Fibroblast of the aortic adventitia (primary cell): ENCODE results near the gene CYTL1. TPM values are rescaled to one million over a fixed set of nuclear protein-coding genes. Genes with fewer than 3 reads are reported as not detected.

Source experiments
- DNase-seq: peaks from one replicate; pipeline ENCODE4 v3.0.0-alpha.2; 2010; ENCODE audit warnings: low read depth
- H3K4me3 ChIP-seq: 2 replicates; pipeline ENCODE4 v1.5.1; 2011; ENCODE audit warnings: low read depth, mild to moderate bottlenecking, control low read depth, low read length, moderate library complexity
- total RNA-seq: library from RNA; depleted of rRNA; stranded (reverse); fragments of >200 nt; gene quantifications from 2 replicates; pipeline ENCODE4 v1.2.3, GENCODE V29; 2012; ENCODE audit warnings: low replicate concordance
- TF ChIP-seq, protein P1 (sequence below): IDR thresholded peaks from 2 replicates; pipeline ENCODE4 v1.5.1; 2011; ENCODE audit warnings: mild to moderate bottlenecking, low read length, control low read depth, inconsistent platforms; ENCODE audit not compliant: insufficient read depth

CYTL1 gene
- total RNA-seq, 1 donor, result 12.5 TPM

DNA sequence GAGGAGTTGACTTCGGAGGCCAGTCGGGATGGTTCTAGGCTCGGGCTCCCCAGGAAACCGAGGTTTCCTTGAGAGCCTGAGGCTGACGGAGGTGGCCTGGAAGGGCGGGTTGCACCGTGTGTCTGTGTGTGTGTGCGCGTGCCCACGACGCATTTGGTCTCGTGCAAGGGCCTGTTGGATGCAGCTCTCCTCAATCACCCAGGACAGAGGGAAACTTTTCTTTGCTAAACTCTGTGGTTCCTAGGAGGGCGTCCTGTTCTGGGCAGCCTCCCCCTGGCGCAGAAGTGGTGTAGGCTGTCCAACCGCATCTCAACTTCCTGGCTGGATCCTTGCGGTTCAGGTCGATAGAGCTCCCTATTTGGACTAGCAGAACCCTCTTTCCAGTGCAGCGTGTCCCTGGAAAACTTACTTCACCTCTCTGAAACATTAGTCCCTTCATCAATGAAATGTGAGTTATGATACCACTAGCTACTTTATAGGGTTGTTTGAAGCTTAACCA lies 33.0 kb upstream of the CYTL1 start:
- TF ChIP-seq, protein P1, sequence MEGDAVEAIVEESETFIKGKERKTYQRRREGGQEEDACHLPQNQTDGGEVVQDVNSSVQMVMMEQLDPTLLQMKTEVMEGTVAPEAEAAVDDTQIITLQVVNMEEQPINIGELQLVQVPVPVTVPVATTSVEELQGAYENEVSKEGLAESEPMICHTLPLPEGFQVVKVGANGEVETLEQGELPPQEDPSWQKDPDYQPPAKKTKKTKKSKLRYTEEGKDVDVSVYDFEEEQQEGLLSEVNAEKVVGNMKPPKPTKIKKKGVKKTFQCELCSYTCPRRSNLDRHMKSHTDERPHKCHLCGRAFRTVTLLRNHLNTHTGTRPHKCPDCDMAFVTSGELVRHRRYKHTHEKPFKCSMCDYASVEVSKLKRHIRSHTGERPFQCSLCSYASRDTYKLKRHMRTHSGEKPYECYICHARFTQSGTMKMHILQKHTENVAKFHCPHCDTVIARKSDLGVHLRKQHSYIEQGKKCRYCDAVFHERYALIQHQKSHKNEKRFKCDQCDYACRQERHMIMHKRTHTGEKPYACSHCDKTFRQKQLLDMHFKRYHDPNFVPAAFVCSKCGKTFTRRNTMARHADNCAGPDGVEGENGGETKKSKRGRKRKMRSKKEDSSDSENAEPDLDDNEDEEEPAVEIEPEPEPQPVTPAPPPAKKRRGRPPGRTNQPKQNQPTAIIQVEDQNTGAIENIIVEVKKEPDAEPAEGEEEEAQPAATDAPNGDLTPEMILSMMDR, result no peak
- DNase-seq, result no peak
- peak overlapping the region; percentile 69 for H3K4me3 ChIP-seq

DNA sequence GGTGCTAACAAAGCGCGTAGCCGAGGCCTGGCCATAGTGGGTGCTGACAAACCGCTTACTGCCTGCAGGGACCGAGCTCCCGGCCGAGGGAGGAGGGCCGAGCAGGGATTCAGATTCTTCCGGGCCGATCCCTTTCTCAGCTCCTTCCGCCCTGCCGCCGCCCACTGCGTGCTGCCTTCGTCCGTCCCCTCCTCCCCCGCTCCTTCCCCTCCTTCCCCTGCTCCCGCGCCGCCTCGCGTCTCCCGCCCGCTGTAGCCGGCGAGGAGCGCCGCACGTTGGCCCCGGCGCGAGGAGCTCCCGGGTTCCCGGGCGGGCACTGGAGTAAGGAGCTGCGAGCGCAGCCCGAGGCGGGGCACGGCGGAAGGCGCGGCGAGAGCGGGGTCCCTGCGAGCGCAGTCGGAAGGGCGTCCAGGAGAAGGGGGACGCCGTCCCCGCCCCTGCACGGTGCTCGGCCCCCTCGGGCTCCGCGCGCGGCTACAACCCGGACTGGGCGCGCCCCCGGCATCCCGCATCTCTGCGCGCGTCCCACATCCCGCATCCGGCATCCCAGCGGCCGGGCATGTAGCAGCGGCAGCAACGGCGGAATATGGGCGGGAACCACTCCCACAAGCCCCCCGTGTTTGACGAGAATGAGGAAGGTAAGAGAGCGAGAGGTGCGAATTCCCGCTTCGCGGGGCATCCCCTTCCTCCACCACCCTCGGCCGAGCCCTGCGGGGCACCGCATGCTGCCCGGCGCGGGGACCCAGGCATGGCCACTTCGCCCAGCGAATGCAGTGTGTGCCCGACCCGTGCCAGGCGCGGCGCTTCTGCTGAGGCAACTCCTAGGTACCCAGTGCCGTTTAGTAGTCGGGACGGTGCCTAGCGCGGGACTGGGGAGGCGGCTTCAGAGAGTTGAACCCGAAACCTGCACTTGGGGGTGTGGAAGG lies 32.3 kb upstream of the CYTL1 start, which contains the start of gene STK32B:
TSS of gene STK32B (plus strand) at position 203 of the 926 bp plus-strand sequence.
- DNase-seq, result peak; percentile 64
- TF ChIP-seq, protein P1, result peak; percentile 9
- H3K4me3 ChIP-seq, result peak within 1 kb of the TSS; percentile 69

DNA sequence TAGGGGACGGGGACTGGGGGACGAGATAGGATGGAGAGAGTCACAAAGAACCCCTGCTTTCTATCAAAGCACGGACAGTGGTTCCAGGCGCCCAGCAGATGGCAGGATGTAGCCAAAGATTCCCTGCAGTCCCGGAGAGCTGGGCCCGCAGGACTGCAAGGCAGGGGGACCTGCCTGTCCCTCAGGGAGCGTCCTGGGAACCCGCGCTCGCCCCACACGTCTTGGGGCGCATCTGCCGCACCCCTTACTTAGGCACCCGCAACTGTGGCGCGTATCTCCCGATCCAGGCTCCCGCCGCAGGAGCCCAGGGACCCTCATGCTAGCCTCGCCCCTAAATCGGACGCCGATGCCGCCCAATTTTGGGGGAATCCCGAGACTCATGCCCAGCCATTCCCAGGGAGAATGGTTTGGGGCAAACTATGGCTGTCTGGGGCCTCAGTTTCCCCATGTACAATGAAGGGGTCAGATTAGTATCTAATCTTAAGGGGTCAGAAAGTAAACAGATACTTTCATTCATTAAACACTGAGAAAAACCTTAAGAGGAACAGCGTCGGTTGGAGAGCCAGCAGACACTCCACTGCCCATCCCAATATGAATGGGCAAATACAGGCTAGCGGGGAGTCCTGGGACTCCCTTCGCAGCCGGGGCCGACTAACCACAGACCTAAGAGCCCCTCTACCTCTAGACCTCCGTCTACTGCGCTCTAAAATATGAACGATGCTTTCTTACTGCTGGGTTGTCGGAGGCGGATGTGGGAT lies 31.4 kb upstream of the CYTL1 start:
- TF ChIP-seq, protein P1, result peak; percentile 81
- peak; percentile 79 for DNase-seq
- peak overlapping the region; percentile 69 for H3K4me3 ChIP-seq

DNA sequence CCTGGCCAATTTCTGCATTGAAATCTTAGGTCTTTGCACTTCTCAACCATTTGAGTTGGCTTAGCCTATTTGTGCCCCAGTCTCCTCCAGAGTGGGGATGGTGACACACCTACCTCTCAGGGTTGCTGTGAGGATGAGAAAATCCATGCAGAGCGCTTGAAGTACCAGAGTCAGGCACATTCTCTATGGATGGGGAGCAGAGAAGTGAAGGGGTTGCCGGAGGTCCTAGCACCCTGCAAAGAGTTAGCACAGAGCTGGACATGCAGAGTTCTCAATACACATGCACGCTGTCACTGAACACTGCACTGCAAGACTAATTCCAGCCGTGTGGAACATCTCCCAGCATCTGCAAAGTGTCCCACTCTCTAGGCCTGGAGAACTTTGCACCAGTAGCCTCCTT lies 29.5 kb upstream of the CYTL1 start:
- DNase-seq, result no peak
- TF ChIP-seq, protein P1, result no peak
- H3K4me3 ChIP-seq, result no peak overlapping the region

DNA sequence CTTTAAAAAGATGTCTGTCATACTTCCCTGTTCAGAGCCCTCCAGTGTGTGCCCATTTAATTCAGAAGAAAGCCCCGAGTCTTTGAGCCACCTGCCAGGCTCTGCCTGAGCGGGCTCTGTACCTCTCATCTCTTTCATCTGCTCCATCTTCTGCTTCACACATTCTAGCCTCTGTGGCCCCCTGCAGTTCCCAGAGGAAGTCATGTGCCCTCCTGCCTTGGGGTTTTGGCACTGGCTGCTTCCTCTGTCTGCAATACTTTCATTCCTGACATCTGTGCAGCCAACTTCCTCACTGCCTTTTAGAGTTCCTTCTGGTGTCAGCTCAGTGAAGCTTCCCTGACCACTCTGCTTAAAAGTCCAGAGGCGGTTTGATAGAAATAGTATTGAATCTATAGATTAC lies 25.8 kb upstream of the CYTL1 start:
- no peak overlapping the region for H3K4me3 ChIP-seq
- DNase-seq, result no peak
- TF ChIP-seq, protein P1, result no peak

DNA sequence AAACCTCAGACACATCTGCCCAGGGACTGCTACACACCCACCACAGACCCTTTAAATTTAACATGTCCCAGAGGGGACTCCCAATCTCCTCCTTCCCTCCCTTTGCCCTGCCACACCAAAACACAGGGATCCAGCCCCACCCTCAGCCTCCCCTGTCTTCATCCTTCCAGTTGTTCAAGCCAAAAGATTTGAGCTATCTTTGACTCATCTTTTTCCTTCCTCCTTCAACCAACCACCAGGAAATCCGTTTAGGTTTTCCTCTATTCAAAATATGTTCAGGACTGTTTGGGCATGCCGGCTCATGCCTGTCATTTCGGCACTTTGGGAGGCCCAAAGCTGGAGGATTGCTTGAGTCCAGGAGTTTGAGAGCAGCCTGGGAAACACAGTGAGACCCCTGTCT lies 25.1 kb upstream of the CYTL1 start:
- no peak for DNase-seq
- TF ChIP-seq, protein P1, result no peak
- no peak overlapping the region for H3K4me3 ChIP-seq
